ENCODE results near the gene DDX49.
A peak's percentile ranks its signal among the peaks of the same experiment; 100 is the strongest.

The DDX49 gene, protein sequence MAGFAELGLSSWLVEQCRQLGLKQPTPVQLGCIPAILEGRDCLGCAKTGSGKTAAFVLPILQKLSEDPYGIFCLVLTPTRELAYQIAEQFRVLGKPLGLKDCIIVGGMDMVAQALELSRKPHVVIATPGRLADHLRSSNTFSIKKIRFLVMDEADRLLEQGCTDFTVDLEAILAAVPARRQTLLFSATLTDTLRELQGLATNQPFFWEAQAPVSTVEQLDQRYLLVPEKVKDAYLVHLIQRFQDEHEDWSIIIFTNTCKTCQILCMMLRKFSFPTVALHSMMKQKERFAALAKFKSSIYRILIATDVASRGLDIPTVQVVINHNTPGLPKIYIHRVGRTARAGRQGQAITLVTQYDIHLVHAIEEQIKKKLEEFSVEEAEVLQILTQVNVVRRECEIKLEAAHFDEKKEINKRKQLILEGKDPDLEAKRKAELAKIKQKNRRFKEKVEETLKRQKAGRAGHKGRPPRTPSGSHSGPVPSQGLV

DNA sequence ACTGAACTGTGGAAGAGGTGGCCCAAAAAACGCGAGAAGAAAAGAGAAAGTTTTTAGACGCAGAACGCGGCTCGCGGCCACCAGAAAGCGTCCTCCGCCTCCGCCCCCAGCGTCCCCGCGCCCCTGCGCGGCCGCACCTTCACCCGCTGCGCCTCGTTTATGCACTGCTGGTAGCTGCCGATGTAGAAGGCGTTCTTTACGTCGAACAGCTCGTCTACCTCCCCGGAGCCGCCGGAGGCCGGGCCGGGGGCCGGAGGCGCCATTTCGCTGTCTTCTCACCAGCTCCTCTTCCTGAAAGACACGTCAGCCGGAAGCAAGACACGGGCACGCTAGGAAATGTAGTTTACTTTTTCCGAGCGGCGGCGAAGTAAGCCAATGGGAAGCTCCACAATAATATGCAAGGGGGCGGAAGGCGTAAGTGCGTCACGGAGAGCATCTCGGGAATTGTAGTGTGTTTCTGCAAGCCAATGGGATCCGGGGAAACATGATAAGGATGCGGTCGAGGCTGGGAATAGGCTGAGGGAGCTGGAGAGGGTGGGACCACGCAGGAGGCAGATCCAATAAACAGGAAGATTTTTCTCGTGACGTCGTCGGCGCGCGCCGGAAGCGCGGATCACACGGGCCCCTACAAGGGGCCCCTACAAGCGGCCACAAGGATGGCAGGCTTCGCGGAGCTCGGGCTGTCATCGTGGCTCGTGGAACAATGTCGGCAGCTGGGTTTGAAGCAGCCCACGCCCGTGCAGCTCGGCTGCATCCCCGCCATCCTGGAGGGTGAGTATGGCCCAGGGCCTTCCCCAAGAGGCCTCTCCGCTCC is at the start of gene DDX49, which contains the start of gene COPE:
Gene DDX49, plus strand, starts transcription at position 630 of the 814 bp plus-strand sequence. Its CDS starts 27 bp downstream, at position 657.
Gene COPE, minus strand, starts transcription at position 302 of the 814 bp plus-strand sequence. Its CDS starts 39 bp downstream, at position 263.
- DNase-seq (ENCODE audit: low spot score) = peak; percentile 100

DNA sequence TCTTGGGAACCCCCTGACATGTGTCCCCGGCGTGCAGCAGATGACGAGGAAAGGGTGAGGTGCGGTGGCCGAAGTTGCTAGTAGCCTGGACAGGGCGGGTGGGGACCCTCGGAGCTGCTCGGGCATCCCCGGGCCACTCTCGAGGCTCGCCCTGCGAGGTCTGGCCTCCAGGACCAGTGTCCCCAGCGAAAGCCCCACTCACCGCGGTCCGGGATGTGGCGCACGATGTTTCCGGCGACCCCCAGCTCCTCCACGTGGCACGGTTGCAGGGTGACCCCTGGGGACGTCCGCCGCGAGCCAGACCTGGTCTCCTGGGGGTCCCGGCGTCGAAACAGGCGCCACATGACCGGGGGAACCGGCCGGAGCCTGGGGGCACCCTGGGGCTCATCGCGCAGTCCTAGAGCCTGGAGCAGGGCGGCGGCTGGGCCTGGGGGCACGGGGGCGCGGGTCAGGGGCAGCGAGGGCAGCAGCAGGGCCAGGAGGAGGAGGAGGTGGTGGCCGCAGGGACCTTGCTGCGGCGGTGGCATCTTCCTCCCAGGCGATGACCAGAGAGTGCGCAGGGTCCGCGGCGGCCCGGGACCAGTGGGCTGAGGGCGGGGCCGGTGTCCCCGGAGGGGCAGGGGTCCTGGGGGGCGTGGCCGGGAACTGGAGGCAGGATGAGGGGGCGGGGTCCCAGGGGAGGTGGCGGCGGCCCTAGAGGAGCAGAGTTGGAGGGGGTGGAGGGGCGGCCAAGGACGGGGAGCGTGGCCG is 49.6 kb upstream of the DDX49 start:
- DNase-seq (ENCODE audit: low spot score) = no peak

DNA sequence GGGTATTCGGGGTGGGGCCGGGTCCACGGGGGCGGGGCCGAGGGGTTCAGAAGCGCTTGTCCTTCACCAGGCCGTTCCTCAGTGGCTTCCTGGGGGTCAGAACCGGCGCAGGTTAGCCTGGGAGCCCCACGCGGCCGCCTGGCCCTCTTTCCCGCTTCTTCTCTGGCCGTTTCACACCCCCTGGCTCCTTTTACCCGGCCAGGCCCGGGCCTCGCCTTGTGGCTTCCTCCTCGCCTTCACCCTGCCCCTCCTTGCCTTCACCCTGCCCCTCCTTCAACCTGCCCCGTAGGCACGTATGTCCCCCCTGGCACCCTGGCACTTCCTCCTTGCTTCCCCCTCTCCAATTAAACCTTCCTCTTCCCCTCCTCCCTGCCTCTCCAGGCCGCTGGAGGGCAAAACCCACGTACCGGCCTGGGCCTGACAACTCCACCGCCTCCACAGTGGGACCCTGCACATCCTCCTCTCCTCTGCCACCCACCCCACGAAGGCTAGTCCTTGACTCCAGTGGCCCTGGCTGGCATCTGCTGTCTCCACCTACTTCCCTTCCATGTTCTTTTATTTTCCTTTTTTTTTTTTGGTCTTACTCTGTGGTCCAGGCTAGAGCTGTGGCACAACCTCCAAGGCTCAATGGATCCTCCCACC is 48.9 kb upstream of the DDX49 start:
- DNase-seq (ENCODE audit: low spot score) = no peak

DNA sequence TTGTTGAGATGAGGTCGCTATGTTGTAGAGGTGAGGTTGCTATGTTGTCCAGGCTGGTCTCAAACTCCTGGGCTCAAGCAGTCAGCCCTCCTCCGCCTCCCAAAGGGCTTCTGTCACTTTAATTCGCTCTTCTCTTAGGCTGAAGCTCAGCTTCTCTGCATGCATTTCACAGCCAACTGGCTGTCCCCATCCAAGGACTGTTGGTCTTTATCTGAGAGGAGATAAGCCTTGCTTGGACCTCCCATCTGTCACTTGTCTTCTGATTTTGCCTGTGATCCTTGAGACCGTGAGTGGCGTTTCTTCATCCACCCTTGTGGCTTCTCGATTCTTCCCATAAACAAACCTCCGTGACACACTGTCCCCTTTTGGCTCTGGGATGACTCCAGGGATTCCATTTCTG is 48.0 kb upstream of the DDX49 start:
- DNase-seq (ENCODE audit: low spot score) = no peak

DNA sequence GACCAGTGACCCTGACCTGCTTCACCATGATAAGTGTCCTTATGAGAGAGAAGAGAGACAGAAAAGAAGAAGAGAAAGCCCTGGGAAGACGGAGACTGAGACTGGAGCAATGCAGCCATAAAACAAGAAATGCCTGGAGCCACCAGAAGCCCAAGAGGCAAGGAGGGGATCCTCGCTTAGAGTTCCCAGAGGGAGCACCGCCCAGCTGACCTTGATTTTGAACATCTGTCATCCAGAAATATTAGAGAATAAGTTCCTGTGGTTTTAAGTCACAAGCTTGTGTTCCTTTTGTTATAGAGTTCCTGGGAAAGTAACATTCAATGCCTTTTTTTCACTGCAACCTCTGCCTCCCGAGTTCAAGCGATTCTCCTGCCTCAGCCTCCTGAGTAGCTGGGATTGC is 43.8 kb upstream of the DDX49 start:
- DNase-seq (ENCODE audit: low spot score) = no peak

DNA sequence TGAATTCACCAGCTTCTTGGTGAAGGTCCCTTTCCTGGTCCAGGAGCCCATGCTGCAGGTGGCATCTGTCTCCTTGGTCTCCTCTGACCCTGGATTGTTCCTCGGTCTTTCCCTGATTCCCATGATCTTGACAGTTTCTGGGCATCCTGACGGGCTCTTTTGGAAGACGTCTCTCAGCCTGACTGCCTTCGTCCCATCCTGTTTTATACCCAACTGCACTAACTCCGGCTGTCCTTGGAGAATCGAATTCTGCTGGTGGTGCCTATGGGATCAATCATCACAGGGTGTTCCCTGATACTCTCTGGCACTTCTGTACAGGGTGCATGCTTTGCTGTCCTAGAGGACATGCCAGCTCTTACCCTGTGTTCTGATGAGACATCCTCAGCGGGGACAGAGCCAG is 42.6 kb upstream of the DDX49 start:
- DNase-seq (ENCODE audit: low spot score) = no peak

DNA sequence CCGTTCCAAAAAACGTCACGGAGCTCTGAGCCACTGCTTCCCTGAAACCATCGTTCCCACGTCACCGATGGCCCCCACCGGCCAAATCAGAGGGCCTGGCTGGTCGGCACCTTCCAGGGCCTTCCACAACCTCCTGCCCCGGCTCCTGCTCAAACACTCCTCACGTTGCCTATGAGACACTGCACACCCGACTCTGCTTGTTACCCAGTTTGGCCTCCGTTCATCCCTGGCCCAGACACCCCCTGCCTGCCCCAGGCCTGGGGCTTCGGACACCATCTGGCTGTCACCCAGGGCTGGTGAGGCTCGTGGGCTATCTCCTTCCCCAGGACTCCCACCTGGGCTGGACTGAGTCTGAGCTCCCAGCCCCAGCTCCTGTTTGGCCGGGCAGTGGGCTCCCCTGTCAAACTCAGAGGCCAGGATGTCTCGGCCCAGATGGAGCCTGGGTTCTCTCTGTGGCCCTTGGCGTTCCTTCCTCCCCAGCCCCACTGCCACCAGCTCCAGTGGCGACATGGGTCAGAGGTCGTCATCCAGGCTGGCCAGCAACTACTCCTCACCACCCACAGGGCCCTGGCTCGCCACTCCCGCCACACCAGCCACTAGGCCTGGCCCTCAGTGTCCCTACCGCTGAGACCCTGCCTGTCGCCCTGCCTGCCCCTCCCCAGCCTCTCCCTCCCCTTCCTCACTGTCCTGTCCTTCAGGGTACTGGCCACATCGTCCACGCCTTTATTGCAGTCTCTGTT is 41.3 kb upstream of the DDX49 start:
- DNase-seq (ENCODE audit: low spot score) = no peak

DNA sequence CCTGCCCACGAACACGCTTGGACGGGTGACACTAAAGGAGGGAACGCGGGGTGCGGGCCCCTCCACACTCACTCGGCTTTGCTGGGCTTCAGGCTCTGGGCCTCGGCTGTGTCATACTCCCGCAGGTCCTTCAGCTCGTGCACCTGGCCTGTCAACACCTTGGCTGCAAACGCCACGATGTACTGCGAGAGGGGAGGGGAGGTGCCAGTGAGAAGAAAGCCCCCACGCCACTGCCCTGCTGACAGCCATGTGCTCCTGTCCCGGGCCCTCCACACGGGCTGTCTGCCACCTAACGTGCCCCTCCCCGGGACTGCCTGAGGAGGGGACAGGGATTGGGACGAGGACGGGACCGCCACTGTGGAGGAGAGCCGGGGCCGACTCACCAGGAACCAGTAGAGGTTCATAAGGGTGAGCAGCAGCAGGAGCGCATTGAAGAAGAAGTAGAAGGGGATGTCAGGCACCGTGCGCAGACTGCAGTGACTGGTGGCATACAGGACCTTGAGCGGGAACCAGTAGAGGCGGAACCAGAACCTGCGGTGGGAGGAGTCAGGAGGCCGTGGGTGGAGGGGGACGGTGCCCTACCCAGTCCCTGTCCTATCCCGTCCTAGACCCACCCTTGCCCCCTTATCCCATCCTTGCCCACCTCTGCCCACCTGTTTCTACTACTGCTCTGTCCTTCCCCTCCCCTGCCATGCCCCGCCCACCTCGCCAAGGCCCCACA is 40.5 kb upstream of the DDX49 start:
- no peak for DNase-seq (ENCODE audit: low spot score)

DNA sequence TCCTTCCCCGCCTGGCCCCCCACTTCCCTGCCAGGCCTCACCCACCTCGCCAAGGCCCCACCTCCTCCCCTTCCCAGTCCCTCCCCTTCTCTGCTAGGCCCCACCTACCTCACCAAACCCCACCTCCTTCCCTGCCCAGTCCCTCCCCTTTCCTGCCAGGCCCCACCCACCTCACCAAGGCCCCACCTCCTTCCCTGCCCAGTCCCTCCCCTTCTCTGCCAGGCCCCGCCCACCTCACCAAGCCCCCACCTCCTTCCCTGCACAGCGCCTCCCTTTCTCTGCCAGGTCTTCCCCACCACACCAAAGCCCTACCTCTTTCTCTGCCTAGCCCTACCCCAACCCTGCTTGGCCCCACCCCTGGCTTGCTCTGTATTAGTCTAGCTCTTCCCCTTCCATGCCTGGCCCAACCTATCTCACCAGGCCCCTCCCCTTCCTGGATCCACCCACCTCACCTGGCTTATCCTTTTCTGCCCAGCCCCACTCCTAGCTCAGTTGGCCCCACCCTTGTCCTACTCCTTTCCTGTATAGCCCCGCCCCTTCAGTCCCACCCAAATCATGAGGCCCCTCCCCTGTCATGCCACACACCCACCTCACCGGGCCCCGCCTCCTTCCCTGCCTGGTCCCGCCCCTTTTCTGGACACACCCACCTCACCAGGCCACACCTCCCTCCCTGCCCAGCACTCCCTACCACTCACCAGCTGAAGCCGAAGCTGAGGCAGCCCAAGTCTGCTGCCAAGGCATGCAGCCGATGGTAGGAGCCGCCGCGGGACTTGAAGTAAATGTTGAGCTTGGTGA is 39.7 kb upstream of the DDX49 start:
- DNase-seq (ENCODE audit: low spot score) = no peak

DNA sequence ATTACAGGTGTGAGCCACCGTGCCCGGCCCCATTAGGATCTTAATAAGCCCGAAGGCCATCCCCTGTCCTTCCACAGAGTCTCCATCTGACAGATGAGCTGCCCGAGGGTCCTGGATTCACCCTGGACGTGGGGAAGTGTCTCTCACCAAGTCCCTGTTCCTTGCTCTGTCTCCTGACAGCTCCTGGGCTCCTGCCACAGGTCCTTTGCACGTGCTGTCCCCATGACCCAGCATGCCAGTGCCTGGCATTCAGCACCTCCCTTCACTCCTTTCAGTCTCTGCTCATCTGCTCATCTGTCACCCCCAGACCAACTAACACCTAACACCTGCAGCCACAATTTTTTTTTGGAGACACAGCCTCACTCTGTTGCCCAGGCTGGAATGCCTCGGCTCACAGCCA is 38.0 kb upstream of the DDX49 start:
- DNase-seq (ENCODE audit: low spot score) = no peak

DNA sequence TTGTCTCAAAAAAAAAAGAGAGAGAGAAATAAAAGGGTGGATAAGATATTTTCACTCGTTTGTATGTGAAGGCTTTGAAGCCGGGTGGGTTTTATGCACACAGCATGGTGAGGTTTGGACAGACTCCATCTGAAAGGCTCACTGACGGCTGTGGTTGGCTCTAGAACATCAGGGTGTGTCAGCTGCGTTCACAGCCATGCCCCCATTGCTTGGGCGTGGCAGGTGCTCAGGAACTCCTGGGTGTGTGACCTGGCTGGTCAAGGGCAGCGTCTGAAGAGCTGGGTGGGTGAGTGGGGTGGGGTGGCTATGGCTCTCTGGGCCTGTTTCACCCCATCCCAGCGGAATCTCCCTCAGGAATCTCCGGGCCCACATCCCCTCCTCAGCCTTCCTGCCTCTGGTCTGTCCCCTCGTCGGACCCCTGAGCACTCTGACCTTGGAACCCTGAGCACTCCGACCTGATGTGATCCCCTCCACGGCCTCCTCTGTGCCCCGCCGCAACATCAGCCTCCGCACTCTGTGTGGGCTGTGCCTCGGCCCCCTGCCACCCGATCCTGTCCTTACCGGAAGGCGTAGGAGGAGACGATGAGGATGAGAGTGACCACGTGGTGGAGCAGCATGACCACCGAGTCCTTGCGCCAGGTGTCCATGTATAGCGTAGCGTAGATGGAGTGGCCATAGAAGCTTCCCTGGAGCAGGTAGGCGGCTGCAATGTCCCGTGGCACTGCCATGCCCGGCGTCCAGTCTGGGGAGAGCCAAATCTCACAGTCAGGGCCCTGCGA is 35.8 kb upstream of the DDX49 start:
- no peak for DNase-seq (ENCODE audit: low spot score)

DNA sequence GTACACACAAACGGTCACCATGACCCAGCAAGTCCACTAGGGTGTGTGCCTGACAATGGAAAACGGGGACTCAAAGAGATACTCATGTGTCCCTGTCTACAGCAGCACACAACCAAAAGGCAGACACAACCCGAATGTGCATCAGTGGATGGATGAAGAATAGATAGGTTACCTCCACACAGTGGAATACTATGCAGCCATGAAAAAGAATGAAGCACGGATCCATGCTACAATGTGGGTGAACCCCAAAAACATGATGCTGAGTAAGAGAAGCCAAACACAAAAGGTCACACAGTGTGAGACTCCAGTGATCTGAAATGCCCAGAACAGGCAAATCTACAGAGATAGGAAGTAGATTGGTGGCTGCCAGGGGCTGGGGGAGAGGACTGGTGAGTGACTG is 32.5 kb upstream of the DDX49 start:
- DNase-seq (ENCODE audit: low spot score) = no peak

DNA sequence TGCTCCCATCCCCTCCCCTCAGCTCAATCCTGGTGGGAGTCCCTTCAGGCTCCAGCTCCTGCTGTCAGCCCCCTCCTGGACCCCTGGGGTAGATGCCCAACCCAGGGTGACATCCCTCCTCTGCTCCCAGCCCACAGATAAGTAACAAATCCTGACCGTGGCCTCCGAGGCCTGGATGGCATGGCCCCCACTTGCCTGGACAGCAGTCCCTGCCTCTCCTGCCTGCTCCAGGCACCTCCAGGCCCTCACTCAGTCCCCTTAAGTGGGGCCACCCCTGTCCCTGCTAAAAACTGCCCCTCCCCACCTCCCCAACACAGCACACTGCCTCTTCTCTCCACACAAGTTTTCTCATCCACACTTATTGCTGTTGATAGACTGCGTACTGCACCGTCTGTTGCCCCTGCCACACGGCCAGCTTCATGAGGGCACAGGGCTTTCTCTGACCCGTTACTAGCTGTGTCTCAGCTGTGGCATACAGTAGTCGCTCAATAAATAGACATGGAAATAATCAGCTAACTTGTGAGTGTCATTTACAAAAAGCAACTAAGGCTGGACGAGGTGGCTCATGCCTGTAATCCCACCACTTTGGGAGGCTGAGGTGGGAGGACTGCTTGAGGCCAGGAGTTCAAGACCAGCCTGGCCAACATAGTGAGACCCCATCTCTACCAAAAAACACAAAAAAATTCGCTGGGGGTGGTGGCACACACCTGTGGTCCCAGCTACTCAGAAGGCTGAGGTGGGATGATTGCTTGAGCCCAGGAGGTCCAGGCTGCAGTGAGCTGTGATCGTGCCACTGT is 29.4 kb upstream of the DDX49 start:
- DNase-seq (ENCODE audit: low spot score) = no peak

DNA sequence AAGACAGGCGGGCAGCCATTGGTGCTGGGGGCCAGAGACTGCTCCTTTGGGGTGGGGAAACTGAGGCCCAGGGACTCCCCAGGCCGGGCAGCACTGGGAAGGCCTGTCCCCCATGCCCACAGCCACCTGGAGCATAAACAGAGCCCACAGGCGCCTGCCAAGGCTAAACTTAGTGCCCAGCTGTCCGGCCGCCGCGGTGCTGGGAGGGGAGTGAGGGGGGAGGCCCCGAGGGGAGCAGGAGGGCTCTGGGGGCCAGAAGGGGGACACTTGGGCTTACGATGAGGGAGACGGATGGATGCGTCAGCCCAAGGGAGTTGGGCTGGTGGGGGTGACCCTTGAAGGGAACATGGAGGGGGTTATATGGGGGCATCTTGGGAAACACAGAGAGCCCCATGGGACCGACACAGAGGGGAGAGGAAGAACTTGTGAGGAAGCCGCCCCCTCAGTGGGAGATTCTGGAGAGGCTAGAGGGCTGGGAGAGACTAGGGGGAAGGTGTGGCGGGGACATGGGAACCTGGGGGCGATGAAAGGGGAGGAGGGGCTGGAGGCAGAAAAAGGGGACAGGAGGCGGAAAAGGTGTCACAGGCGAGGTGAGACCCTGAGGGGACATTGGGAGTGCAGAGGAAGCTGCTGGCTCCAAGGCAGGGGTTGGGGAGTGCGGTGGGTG is 25.8 kb upstream of the DDX49 start:
- DNase-seq (ENCODE audit: low spot score) = no peak

DNA sequence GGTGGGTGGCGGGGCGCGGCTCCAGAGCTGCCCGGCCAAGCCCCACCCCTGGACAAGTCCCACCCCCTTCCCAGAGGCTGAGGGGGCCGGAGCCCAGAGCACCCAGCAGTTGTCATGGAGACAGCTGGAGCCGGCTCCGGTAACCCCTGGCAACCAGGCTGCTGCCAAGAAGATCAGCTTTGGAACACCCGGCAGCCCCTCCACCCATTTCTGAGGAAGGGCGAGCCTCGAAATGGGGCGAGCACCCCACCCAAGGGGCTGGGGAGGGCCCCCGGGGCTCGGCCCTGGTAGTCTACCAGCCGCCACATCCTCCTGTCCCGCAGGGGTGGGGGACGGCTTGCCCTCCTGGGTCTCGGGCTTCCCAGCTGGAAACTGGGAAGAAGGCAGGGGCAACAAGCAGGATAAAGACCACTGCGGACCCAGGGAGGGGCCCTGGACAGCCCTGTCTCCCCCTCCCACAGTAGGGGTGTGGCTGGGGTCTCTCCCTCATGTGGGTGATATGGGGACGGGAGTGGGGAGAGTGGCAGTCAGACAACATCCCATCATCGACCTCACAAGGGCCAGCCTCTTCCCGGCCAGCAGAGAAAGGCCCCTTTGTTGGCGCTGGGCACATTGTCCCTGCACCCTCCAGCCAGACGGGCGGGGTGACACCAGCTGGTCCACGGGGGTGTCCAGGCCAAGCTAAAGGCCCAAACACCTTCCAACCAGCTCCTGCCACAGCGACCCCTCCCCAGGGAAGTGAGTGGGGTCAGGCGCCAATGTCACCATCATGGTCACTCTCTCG is 25.1 kb upstream of the DDX49 start:
- peak; percentile 96 for DNase-seq (ENCODE audit: low spot score)

DNA sequence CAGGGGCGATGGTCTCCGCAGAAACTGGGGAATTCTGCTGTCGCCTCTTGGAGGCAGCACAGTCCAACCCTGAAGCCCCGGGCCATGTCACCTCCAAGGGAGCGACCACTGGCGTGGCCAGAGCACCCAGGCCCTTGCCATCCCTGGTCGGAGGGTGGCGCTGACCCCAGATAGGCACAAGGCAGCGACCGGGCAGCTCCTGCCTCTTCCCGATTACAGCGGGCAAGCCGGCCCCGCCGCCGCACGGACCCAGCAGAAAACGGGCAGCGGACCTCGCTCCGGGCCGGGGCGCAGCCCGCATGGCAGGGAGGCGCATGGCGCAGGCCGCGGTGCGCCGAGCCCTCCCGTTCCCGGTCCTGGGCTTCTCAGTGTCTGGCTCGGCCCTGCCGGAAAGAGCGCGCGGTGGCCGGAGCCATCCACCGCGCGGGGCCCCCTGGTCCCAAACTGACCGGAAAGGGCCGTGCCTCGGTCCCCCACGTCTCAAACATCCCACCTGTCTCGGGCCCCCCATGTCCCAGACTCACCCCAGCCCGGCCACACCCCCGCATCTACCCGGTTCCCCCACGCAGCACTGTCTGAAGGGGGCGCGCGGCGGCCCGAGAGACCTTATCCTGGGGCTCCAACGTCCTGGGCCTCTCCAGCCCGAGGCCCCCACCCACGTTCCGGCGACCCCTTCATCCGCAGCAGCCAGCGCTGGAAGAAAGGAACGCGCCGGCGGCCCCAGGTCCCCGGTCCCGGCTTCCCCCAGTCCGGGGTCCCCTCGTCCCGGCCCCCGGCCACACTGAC is 24.3 kb upstream of the DDX49 start:
- no peak for DNase-seq (ENCODE audit: low spot score)
